GM13977 (cell line): ENCODE measurements around the gene MUL1.

Experiments
- DNase-seq: peaks from one replicate; pipeline ENCODE4 v3.0.0; 2012; ENCODE audit warnings: low spot score
- in situ Hi-C: fragments of 300-500 bp; cut with MboI; formaldehyde crosslinking; loops from one replicate; pipeline ENCODE4 v1.12.0; 2022; ENCODE audit warnings: low sequenced_read_pairs, low pct_unique_long_range_greater_than_20kb, mixed read lengths, inconsistent platforms; ENCODE audit not compliant: unreplicated experiment
- TF ChIP-seq, protein P1 (sequence below): IDR thresholded peaks from 2 replicates; pipeline ENCODE4 v1.5.1; 2012; ENCODE audit warnings: mild to moderate bottlenecking, control low read depth; ENCODE audit not compliant: insufficient read depth; ENCODE audit errors: extremely low read depth, missing control alignments

Gene MUL1

DNA sequence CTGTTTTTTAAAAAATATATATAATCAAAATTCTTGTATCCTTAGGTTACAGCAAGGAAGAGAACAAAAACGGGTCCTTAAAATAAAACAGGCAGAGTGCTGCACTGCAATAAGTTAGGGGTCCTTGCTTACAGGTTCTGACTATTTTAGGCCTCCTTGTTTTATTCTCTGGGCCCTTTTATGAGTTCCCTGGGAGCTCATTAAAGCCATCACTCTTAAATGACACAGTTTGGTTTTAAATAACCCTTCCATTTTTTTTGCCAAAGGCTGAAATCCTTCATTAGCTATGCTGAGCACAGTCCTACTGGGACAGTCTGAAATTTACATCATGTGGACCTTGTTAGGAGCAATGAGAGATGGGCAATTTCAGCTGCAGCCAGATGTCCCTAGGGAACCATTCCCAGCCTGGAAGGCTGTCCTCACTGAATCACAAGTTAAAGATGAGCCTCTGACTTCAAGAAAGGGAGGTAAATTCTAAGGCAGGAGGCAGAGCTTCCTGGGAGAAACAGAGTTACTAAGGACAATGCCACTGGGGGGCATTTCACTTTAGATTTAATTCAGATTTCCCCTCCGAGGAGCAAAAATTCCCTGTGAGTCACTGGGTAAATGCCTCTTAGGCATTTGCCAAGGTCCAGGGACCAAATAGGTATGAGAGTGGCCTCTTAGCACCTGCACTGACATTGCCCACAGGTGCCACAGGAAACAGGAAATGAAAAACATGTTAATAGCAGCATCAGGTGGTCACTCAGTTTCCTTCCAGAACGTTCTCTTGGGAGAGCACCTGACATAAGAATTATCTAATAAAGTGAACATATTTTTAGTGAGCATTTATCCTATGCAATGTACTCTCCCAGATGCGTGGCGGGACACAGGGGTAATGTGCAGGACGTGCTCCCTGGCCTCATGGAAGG, 3.8 kb upstream of the MUL1 start:
- TF ChIP-seq, protein P1, sequence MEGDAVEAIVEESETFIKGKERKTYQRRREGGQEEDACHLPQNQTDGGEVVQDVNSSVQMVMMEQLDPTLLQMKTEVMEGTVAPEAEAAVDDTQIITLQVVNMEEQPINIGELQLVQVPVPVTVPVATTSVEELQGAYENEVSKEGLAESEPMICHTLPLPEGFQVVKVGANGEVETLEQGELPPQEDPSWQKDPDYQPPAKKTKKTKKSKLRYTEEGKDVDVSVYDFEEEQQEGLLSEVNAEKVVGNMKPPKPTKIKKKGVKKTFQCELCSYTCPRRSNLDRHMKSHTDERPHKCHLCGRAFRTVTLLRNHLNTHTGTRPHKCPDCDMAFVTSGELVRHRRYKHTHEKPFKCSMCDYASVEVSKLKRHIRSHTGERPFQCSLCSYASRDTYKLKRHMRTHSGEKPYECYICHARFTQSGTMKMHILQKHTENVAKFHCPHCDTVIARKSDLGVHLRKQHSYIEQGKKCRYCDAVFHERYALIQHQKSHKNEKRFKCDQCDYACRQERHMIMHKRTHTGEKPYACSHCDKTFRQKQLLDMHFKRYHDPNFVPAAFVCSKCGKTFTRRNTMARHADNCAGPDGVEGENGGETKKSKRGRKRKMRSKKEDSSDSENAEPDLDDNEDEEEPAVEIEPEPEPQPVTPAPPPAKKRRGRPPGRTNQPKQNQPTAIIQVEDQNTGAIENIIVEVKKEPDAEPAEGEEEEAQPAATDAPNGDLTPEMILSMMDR = no peak
- in situ Hi-C loops = no loop called here
- no peak for DNase-seq

DNA sequence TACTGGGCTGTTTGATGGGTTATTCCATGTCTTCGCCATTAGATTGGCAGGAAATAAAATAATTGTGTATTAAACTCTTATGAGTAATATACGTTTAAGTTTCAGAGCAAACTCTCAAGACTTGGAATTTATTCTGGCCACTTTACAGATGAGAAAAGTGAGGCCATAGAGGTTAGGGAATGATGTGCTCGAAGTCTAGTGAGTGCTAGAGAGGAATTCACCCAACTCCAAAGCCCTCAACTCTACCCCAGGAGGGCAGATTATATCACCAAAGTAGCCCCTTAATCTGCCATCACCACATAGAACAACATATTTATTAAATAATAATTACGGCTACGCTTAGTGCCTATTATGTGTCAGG, 440 bp upstream of the MUL1 start:
- no peak for DNase-seq
- in situ Hi-C loops = no loop called here
- TF ChIP-seq, protein P1 = no peak

DNA sequence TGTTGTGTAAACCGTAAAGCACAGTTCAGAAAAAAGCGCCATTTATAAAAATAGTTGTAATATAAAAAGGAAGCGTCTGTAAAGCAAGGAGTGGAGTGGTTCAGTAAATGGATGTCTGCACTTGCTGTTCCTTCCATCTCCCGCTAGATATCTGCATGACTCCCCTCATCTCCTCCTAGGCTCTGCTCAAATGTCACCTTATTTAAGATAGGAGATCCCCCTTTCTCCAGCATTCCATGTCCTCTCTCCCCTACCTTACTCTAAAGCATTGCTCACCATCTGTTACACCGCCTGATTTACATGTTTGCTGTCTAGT, 745 bp downstream of the MUL1 start:
- TF ChIP-seq, protein P1 = no peak
- in situ Hi-C loops = no loop called here
- DNase-seq = no peak

DNA sequence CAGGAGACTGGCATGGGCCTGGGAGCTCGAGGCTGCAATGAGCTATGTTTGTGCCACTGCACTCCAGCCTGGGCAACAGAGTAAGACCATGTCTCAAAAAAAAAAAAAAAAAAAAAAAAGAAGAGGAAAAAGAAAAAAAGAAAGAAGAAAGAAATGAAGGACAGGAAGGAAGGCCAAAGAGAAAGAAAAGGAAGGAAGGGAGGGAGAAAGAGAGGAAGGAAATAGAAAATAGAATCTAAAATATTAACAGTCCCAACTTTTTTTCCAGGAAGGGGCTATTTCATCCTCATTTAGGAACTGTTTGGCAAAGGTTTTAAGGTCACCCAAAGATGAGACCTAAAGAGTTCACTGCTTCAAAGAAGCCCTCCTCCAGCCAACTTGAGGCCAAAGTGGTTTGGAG, 2.5 kb downstream of the MUL1 start:
- TF ChIP-seq, protein P1 = no peak
- no peak for DNase-seq
- in situ Hi-C loops = no loop called here

DNA sequence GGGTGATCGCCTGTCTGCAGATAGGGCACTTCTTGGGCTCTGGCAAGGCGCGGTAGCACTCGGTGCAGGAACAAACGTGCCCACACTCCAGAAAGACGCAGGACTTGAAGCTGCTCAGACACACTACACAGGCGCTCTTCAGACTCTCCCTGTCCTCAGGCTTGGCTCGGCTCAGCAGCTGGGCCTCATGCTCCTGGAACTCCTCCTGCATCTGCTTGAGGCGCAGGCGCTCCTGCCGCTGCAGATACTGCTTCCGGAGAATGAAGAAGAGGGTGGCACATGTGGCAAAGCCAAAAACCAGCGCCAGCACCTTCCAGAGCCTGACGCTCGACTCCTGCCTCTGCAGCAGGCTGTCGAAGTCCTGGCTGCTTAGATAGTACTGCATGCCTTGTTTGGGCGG, 7.2 kb downstream of the MUL1 start:
- in situ Hi-C loops = no loop called here
- TF ChIP-seq, protein P1 = no peak
- no peak for DNase-seq

DNA sequence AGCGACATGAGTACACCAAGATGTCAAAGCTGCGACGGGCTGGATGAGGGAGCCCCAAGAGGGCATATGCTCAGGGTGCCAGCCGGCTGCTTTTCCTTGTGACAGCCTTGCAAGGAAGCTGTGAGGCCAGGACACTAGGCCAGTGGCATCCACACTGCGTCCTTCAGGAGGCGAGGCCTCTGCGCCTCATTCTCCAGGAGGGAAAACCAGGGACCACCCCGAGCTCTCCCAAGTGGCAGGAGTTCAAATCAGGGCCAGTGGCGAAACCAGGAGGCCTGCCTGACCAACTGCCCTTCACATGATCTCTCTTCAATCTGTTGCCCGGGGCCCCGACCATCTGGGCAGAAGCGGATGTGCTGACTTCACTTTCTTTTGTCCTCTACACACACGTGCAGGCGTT, 8.2 kb downstream of the MUL1 start:
- TF ChIP-seq, protein P1 = no peak
- no peak for DNase-seq
- in situ Hi-C loops = loop anchor here (10.0 kb wide), 1 partner anchor 285 kb away; no protein-coding TSS in a partner anchor

DNA sequence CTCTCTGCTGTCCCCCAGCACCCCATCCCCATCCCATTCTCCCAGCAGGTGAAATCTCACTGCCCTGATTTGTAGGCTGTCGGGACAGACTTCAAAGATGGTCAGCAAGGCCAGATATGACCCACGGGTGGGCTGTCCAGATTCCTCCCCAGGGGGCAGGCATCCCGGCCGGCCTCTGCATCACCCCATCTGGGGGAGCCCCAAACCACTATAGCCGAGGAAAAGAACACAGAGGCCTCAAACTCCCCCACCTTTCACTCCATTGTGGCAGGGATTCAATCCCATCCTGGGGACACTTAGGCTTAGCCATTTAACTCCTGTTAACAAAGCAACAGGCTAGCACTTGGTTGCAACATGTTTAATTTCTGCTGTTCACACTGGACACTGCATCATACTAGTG, 8.8 kb downstream of the MUL1 start:
- no peak for DNase-seq
- TF ChIP-seq, protein P1 = no peak
- in situ Hi-C loops = loop anchor here (10.0 kb wide), 1 partner anchor 284 kb away; no protein-coding TSS in a partner anchor
